Mucosa of stomach (tissue), 1 donor: Measurements from ENCODE around the gene HMX3.

Experiments used
- H3K27me3 ChIP-seq: one replicate; pipeline ENCODE4 v1.7.0; 2013; ENCODE audit warnings: mild to moderate bottlenecking, low read length; ENCODE audit not compliant: control insufficient read depth, insufficient read depth
- H3K36me3 ChIP-seq: one replicate; pipeline ENCODE4 v1.7.0; 2013; ENCODE audit warnings: low read length; ENCODE audit not compliant: control insufficient read depth, insufficient read depth
- H3K4me1 ChIP-seq: one replicate; pipeline ENCODE4 v1.7.0; 2013; ENCODE audit warnings: mild to moderate bottlenecking, low read length; ENCODE audit not compliant: control insufficient read depth, insufficient read depth
- H3K4me3 ChIP-seq: one replicate; pipeline ENCODE4 v1.7.0; 2013; ENCODE audit warnings: low read length
- H3K9ac ChIP-seq: one replicate; pipeline ENCODE4 v1.7.0; 2013; ENCODE audit warnings: mild to moderate bottlenecking, low read length, moderate library complexity
- H3K9me3 ChIP-seq: one replicate; pipeline ENCODE4 v1.7.0; 2013; ENCODE audit warnings: mild to moderate bottlenecking, low read length, moderate library complexity; ENCODE audit not compliant: control insufficient read depth
- donor health status: Pancreatic carcinoma.

Gene HMX3

DNA sequence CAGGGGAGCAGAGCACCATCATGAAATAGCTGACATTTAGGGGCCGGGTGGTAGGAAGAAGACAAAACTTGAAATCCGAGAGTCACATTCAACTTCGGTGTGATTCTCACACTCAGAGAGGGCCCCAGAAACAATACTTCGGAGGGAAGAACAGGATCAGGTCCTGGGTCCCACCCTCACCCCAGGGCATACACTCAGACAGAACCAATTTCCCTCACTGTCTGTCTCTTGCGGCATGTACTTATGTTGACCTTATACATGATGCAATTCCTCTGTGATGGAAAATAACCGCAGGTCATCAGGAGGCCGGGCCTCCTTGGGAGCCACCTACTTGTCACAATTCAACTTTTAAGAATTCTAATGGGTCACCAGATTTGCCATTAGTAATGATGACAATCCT lies 26.3 kb upstream of the HMX3 start:
- Histone ChIP-seq H3K9me3 (no peaks in the 10 kb centered on the region), H3K9ac (no peak overlapping the region), H3K27me3 (peaks cover 5% of the 10 kb centered on the region), H3K36me3 (no peaks in the 10 kb centered on the region), H3K4me3 (no peak overlapping the region), H3K4me1 (no peaks in the 10 kb centered on the region)

DNA sequence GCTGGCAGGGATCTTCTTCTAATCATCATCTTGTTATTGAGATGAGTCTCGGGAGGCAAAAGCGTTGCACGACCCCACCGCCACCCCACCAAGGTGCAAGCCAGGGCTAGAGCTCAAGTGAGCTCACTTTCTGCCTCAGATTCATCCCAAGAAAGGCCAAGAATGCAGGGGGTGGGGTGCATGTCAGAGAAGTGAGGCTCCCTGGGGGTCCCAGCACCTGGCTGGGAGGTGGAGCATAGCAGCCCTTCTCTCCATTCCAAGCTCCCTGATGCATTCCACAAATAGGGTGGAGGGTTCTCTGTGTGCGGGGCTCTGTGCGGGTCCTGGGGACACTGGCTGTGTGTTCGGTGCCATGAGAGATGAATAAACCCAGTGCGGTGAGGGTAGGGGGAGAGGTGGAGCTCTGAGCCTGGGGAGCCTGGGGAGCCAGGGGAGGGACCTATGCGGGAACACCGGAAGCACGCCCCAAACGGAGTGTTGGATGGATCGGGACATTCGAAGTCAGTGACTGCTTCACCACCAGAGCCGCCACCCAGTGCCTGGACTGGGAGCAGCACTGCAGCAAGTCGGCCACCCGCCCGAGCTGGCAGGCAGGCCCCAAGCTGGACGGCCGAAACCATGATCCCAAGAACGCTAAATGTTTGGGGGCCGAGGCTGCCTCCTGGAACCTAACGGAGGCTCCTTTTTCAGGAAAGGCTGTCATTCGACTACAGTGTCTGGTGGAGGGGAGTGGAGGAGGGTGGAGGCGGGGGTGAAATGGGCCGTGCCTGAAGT lies 17.9 kb upstream of the HMX3 start:
- Histone ChIP-seq H3K36me3 (no peaks in the 10 kb centered on the region), H3K27me3 (peaks cover 13% of the 10 kb centered on the region)

DNA sequence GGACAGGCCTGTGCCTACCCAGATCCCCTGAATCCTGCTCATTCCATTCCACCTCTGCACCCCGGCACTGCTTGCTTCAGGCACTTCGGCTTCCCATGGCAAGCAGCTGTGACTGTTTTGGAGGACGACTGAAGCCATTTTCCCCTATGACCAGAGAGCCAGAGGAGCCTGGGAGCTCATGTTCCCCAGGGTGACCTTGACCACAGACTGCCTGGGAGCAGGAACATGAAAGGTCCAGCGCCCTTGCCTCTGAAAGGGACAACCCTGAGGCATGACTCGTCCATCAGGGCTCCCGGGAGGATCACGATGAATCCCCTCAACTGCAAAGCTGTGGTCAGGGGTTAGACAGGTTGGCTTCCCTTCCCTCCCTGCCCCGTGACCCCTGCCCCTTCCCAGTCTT lies 16.7 kb upstream of the HMX3 start:
- H3K4me3 ChIP-seq, result no peak overlapping the region
- H3K9me3 ChIP-seq, result no peaks in the 10 kb centered on the region
- H3K27me3 ChIP-seq, result peaks cover 13% of the 10 kb centered on the region

More for the DNA sequence above, 17.9 kb upstream of the HMX3 start:
- Histone ChIP-seq H3K9me3 (no peaks in the 10 kb centered on the region), H3K9ac (no peak overlapping the region), H3K4me3 (no peak overlapping the region), H3K4me1 (no peaks in the 10 kb centered on the region)

GRCh38 chr10:123126246-123126645 lies 9.5 kb upstream of the HMX3 start:
- H3K9ac ChIP-seq, result no peak overlapping the region
- H3K4me3 ChIP-seq, result no peak overlapping the region
- no peaks in the 10 kb centered on the region for H3K4me1 ChIP-seq
- no peaks in the 10 kb centered on the region for H3K36me3 ChIP-seq
- no peaks in the 10 kb centered on the region for H3K9me3 ChIP-seq
- H3K27me3 ChIP-seq, result peaks cover 27% of the 10 kb centered on the region

More for the DNA sequence above, 16.7 kb upstream of the HMX3 start:
- Histone ChIP-seq H3K4me1 (no peaks in the 10 kb centered on the region), H3K36me3 (no peaks in the 10 kb centered on the region), H3K9ac (no peak overlapping the region)

- H3K9me3 ChIP-seq, result peaks cover 4% of the 10 kb centered on the region
- no peak overlapping the region for H3K9ac ChIP-seq
- peaks cover 14% of the 10 kb centered on the region for H3K4me1 ChIP-seq
- H3K36me3 ChIP-seq, result no peaks in the 10 kb centered on the region
- peaks cover 62% of the 10 kb centered on the region for H3K27me3 ChIP-seq
- no peak overlapping the region for H3K4me3 ChIP-seq
These were observed 6.0 kb upstream of the HMX3 start for GRCh38 chr10:123129618-123130271.

- H3K36me3 ChIP-seq, result no peaks in the 10 kb centered on the region
- H3K4me3 ChIP-seq, result no peak overlapping the region
- peaks cover 26% of the 10 kb centered on the region for H3K4me1 ChIP-seq
- H3K9me3 ChIP-seq, result peaks cover 4% of the 10 kb centered on the region
- peaks cover 78% of the 10 kb centered on the region for H3K27me3 ChIP-seq
- no peak overlapping the region for H3K9ac ChIP-seq
These were observed 2.9 kb upstream of the HMX3 start for GRCh38 chr10:123132576-123133477.

DNA sequence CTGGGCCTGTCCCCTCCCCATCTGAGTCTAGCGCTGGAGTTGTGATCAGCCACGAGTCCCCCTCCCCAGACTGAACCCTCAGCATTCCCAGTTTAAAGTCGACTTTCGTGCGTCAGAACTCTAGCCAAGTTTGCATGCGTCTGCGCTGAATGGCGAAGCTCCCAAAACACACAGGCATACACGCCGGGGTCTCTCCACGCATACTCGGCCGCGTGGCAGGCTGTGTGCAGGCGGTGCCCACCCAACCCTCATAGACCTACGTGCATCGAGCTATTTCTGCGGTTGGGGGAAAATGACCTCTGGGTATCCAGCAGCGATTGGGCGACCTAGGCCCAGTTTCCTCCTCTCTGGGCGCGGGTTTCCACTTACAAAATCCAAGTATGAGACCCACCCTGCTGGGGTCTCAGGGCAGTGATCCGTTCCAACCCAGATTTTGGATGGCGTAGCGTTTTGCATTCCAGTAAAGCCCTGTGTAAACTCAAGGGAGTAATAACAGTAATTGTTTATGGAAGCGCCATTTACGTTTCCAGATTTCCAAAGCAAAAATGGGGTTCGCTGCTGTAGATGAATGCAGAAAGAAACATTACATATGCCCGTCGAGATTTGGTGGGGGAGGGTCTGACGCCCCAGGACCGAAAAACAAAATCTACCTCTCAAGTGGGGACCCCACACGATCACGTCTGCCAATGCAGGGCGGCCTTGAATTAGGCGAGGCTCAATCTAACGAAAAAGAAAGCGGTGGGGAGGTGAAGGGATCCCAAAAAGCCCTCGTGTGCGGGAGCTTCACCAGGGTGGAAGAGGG lies 2.0 kb upstream of the HMX3 start:
- peaks cover 86% of the 10 kb centered on the region for H3K27me3 ChIP-seq
- no peaks in the 10 kb centered on the region for H3K36me3 ChIP-seq

DNA sequence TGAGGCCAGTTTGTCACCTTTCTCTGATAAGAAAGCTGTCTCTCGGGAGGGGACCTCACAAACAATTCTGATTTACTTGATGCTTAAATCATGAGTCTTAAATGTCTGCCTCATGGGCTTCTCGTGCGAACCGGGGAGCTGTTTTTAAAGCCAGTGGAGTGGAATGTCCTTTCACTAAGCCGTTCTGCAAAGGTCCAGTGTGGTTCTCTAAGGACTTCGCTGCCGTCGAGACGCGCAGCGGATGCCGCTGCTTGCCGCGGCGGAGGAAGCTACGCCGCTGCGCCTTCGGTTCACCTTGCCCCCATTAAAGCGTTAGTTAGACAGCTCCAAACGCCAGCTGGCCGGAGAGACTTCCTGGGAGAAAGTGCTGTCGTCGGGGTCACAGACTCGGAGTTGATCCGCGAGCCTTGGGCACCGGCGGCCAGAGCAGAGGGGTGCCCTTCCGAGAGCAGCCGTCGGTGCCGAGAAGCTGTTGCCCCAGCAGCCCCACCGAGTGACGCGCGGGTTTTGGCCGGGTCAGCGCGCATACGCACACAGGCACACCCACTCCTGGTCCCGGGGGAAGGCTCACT lies 1.3 kb upstream of the HMX3 start:
- no peaks in the 10 kb centered on the region for H3K36me3 ChIP-seq
- no peak overlapping the region for H3K9ac ChIP-seq
- H3K9me3 ChIP-seq, result peaks cover 4% of the 10 kb centered on the region
- no peak overlapping the region for H3K4me3 ChIP-seq
- peaks cover 86% of the 10 kb centered on the region for H3K27me3 ChIP-seq
- peaks cover 31% of the 10 kb centered on the region for H3K4me1 ChIP-seq

More for the DNA sequence above, 2.0 kb upstream of the HMX3 start:
- Histone ChIP-seq H3K4me3 (no peak overlapping the region), H3K4me1 (peaks cover 26% of the 10 kb centered on the region), H3K9me3 (peaks cover 4% of the 10 kb centered on the region), H3K9ac (no peak overlapping the region)

DNA sequence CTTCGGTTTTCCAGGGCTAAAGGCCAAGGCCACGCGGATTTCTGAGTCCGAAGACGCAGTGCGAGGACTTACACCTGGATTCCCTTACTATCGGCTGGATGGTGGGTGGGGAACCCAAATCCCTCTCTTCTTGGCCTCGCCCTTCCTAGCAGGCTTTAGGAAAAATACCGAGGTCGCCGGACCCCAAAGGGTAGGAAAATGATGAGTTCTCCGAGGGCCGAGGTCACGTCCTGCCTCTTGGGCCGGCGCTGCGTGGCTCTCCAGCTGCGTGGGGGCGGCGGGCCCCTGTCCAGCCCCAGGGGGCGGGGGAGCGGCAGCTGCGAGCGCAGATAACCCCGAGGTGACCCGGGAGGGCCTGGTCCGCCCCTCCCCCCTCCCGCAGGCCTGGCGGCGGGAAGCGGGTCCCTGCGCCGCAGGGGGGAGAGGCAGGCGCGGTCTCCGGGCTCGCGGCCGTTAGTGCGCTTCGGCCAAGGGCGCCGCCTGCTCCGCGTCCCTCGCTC lies 805 bp upstream of the HMX3 start:
- Histone ChIP-seq H3K9ac (no peak overlapping the region), H3K9me3 (peaks cover 4% of the 10 kb centered on the region), H3K27me3 (peaks cover 90% of the 10 kb centered on the region), H3K36me3 (no peaks in the 10 kb centered on the region), H3K4me3 (no peak overlapping the region), H3K4me1 (peaks cover 37% of the 10 kb centered on the region)

GRCh38 chr10:123136221-123136805 lies 543 bp downstream of the HMX3 start:
- H3K27me3 ChIP-seq, result peaks cover 99% of the 10 kb centered on the region
- H3K9ac ChIP-seq, result no peak overlapping the region
- peaks cover 4% of the 10 kb centered on the region for H3K9me3 ChIP-seq
- no peaks in the 10 kb centered on the region for H3K36me3 ChIP-seq
- H3K4me1 ChIP-seq, result peaks cover 42% of the 10 kb centered on the region
- no peak overlapping the region for H3K4me3 ChIP-seq
